ENCODE results near the gene OVOL1. TPM values are rescaled to one million over a fixed set of nuclear protein-coding genes. Genes with fewer than 3 reads are reported as not detected.

Gene OVOL1
- total and polyA plus RNA-seq, 11 donors: not detected

- no peaks in the 10 kb centered on the region for H3K27me3 ChIP-seq
- intact Hi-C loops (cut with DNase I): loop anchor here in 6 of 10 donors (2.0 to 10.0 kb wide), 7 partner anchors 34 to 209 kb away; partner anchors contain the start of genes KAT5 (in 1 of the 6), MAP3K11 (in 1 of the 6) and PCNX3 (in 1 of the 6)
- H3K9me3 ChIP-seq: no peaks in the 10 kb centered on the region
- ATAC-seq (no peak), DNase-seq (no peak)
- H3K4me3 ChIP-seq: no peak overlapping the region
- 93 to 97% (median 96%) methylated on average over 13 to 20 of the region's 20 CpGs for WGBS, 4 donors
- TF ChIP-seq CTCF (IDR thresholded peaks at IDR 0.05): no peak
- no peak overlapping the region for H3K27ac ChIP-seq
- H3K4me1 ChIP-seq: peaks cover 0 to 68% (median 12%) of the 10 kb centered on the region in 12 donors
- H3K36me3 ChIP-seq: peaks cover 0 to 32% (median 23%) of the 10 kb centered on the region in 9 donors
Measured at GRCh38 chr11:65778431-65778900, 8.4 kb upstream of the OVOL1 start.

- 96 to 98% (median 97%) methylated on average over 15 to 25 of the region's 25 CpGs for WGBS, 4 donors
- intact Hi-C loops (cut with DNase I): loop anchor here in 6 of 10 donors (2.0 to 10.0 kb wide), 7 partner anchors 33 to 208 kb away; partner anchors contain the start of genes KAT5 (in 1 of the 6), MAP3K11 (in 1 of the 6) and PCNX3 (in 1 of the 6)
- H3K27ac ChIP-seq: peak overlapping the region in 2 of 12 donors; percentile 80 to 86
Measured at GRCh38 chr11:65778901-65779668, 7.8 kb upstream of the OVOL1 start.

GRCh38 chr11:65779669-65779918 is 7.3 kb upstream of the OVOL1 start:
- DNase-seq (peak in 1 of 5 donors; percentile 35), ATAC-seq (peak in 1 of 4 donors; percentile 1)
- Histone ChIP-seq H3K9me3 (no peaks in the 10 kb centered on the region), H3K4me1 (peaks cover 0 to 58% (median 12%) of the 10 kb centered on the region in 12 donors), H3K27ac (peak overlapping the region in 8 of 12 donors; percentile 52 to 86 (median 78)), H3K4me3 (peak overlapping the region; percentile 67 to 98 (median 87)), H3K27me3 (peaks cover 0 to 2% (median 0%) of the 10 kb centered on the region in 9 donors), H3K36me3 (peaks cover 0 to 32% (median 23%) of the 10 kb centered on the region in 9 donors)
- intact Hi-C loops (cut with DNase I): loop anchor here in 6 of 10 donors (2.0 to 10.0 kb wide), 7 partner anchors 33 to 208 kb away; partner anchors contain the start of genes KAT5 (in 1 of the 6), MAP3K11 (in 1 of the 6) and PCNX3 (in 1 of the 6)
- 83 to 96% (median 85%) methylated on average over 6 to 12 of the region's 12 CpGs for WGBS, 4 donors
- no peak for TF ChIP-seq CTCF (IDR thresholded peaks at IDR 0.05)
- TF ChIP-seq POLR2A (IDR thresholded peaks at IDR 0.05): no peak

More at GRCh38 chr11:65778901-65779668, 7.8 kb upstream of the OVOL1 start:
- Histone ChIP-seq H3K36me3 (peaks cover 0 to 32% (median 23%) of the 10 kb centered on the region in 9 donors), H3K4me3 (peak overlapping the region in 11 of 12 donors; percentile 67 to 98 (median 87)), H3K27me3 (no peaks in the 10 kb centered on the region), H3K9me3 (no peaks in the 10 kb centered on the region), H3K4me1 (peaks cover 0 to 62% (median 12%) of the 10 kb centered on the region in 12 donors)
- no peak for DNase-seq
- TF ChIP-seq POLR2A (IDR thresholded peaks at IDR 0.05): no peak
- TF ChIP-seq CTCF (IDR thresholded peaks at IDR 0.05): no peak
- no peak for ATAC-seq

Measured in heart left ventricle (tissue), 16 donors.